ENCODE data around the gene BLM.
"Not testable (repeated sequence)": the region's sequence is repeated elsewhere in the genome, so short reads cannot be mapped to it uniquely, and the experiment has no call there.

Gene BLM

DNA sequence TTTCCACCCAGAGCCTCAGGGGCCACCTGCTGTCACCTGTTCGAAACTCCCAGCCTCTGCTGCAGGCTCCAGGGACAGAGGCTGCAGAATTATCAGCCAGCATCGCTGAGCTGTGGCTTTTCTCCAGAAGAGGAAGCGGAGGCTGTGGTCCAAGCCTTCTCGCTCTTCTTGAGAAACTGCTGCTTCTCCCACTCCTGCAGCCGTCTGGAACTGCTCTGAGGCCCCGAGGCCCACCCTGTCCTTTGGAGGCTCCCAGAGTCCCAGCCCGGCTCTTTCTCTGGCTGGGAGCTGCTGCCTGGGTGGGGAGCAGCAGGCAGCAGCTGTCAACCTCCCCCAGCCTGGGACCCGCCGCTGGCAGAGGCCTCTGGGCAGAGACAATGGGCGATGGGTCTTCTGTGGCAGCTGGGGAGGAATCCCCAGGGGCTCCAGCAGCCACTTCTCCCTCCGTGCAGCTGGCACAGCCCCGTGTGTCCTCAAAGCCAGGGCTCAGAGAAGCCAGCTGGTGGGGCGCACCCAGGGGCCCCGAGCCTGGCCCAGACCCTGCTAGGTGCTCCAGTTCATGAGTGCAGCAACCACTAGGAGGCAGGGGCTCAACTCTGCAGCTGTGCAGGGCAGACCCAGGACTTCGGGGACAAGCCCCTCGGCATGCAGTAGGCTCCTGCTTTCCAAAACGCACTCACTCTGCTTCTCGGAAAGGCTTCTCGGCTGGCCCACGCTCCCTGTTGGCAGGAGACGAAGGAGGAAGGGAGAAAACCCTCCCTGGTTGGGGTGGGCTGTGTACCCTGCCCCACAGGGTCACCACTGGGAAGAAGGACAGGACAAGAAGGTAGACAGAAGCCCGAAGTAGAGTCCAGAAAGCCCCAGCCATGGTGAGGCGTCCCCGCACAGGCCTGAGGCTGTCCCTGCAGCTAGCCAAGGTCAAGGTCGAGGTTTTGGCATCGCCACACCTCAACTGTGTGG is 101.4 kb downstream of the BLM start:
- DNase-seq (ENCODE audit: insufficient read length, low spot score) (no peak), FAIRE-seq (peak; percentile 11)

DNA sequence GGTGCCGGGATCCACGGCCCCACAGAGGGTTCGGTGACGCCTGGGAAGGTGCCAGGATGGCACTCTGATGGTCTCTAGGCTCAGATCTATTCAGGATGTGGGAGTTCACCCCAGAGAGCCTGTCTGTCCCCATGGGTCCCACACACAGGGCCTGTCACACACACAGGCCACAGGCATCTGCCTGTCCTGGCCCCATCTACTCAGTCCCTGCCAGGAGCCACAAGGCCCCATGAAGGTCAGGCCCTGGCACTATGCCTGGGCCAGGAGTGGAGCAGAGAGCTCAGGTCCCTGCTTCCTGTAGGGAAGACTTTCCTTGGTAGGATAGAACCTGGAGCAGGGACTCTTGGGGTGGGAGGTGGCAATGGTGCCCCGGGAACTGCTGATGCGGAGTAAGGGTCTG is 102.2 kb downstream of the BLM start:
- no peak for FAIRE-seq
- DNase-seq (ENCODE audit: insufficient read length, low spot score), result no peak

DNA sequence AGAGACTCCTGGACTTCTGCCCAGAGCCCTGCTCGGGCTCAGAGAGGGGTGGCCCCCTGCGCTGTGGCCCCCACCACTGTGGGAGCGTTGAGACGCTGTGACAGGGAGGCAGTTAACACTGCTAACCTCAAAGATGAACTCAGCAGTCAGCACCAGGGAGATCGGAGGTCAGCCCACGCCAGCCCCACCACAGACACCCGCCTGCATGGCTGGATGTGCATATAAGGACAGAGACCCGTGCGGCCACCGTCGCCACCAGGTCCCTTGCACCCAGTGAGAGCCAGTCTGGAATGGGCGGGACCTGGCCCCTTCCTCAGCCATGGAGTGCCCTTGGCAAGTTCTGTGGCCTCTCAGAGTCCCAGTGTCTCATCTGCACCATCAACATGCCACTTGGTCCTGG is 102.7 kb downstream of the BLM start:
- DNase-seq (ENCODE audit: insufficient read length, low spot score) (no peak), FAIRE-seq (no peak)

DNA sequence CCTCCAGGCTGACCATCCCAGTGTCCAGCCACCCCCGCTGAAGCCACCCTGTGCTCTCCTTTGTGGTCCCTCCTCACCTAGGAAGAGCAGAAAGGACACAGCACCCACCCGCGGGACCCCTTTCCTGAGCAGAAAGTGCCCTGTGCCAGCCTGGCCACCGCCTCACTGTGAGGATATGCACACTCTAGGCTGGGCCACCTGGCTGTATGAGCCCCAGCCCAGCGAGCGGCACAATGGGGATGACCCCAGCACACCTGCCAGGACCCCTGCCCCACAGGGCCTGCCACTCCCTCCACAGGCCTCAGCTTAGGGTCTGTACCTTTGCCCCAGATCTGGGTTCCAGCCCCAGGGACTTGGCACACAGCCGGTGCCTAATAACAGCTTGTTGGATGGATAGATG is 103.3 kb downstream of the BLM start:
- DNase-seq (ENCODE audit: insufficient read length, low spot score) (no peak), FAIRE-seq (no peak)

DNA sequence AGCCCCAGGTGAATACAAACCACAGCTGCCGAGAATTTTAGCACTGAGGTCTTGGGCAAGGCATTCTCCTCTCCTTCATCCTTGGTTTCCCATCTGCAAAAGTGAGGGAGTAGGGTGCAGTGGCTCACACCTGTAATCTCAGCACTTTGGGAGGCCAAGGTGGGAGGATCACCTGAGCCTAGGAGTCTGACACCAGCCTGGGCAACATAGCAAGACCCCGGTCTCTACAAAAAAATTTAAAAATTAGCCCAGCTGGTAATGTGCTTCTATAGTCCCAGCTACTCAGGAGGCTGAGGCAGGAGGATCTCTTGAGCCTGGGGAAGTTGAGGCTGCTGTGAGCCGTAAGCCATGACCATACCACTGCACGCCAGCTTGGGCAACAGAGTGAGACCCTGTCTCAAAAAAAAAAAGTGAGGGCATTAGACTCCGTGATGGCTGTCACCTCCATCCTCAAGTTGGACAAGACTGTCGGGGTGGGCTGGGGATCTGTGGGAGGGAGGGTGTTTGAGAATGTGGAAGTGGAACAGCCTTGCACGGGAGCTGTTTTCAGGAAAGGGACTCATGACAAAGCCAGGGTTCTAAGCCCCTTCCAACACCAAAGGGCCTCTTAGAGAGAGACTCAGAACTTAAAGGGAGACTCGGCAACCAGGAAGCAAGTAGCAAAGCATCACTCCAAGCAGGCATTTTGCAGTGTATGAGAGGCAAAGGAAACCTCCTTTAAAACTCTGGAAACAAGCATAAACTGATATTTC is 105.2 kb downstream of the BLM start:
- FAIRE-seq (no peak), DNase-seq (ENCODE audit: insufficient read length, low spot score) (no peak)

DNA sequence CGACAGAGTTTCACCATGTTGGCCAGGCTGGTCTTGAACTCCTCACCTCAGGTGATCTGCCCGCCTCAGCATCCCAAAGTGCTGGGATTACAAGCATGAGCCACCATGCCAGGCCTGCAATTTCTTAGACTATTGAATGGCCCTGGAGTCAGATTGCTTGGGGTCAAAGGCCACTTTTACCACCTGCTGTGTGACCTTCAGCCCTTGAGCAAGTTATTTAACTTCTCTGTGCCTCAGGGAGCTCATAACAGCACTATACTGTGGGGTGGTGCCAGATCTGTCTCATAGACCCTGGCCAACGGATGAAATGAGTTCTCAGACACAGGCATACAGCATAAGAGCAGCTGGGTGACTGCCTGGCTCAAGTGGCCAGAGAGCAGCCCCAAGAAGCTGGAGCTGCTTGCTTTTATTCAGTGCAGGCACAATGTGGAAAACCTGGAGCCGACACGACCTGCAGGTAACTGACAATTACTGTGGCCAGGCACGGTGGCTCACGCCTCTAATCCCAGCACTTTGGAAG is 106.4 kb downstream of the BLM start:
- FAIRE-seq (no peak), DNase-seq (ENCODE audit: insufficient read length, low spot score) (no peak)

DNA sequence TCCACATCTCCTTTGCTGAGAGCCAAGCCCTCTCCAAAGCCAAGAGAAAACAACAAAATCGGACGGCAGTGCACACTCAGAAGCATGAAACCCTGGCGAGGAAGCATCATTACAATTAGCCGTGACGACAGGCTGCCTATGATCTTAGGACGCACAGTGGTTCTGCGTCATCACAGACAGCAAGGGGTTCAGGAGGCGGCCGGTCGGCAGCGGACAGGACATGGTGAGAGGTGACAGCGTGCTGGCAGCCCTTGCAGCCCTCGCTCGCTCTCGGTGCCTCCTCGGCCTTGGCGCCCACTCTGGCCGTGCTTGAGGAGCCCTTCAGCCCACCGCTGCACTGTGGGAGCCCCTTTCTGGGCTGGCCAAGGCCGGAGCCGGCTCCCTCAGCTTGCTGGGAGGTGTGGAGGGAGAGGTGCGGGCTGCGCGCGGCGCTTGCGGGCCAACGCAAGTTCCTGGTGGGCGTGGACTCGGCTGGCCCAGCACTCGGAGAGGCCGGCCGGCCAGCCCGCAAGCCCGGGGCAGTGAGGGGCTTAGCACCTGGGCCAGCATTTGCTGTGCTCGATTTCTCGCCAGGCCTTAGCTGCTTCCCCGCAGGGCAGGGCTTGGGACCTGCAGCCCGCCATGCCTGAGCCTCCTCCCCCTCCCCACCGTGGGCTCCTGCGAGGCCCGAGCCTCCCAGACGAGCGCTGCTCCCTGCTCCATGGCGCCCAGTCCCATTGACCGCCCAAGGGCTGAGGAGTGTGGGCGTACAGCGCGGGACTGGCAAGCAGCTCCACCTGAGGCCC is 108.2 kb downstream of the BLM start:
- DNase-seq (ENCODE audit: insufficient read length, low spot score); FAIRE-seq: not testable (repeated sequence)

DNA sequence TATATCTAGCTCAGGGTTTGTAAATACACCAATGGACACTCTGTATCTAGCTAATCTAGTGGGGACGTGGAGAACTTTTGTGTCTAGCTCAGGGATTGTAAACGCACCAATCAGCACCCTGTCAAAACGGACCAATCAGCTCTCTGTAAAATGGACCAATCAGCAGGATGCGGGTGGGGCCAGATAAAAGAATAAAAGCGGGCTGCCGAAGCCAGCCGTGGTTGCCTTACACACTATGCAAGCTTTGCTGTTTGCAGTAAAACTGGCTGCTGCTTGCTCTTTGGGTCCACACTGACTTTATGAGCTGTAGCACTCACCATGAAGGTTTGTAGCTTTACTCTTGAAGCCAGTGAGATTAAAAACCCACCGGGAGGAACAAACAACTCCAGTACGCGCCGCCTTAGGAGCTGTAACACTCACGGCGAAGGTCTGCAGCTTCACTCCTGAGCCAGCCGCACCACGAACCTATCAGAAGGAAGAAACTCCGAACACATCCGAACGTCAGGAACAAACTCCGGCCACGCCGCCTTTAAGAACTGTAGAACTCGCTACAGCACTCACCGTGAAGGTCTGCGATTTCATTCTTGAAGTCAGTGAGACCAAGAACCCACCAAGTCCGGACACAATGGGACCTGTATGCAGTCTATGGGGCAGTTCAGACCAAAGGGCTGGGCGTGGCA is 109.2 kb downstream of the BLM start:
- not testable (repeated sequence) for DNase-seq (ENCODE audit: insufficient read length, low spot score); FAIRE-seq

DNA sequence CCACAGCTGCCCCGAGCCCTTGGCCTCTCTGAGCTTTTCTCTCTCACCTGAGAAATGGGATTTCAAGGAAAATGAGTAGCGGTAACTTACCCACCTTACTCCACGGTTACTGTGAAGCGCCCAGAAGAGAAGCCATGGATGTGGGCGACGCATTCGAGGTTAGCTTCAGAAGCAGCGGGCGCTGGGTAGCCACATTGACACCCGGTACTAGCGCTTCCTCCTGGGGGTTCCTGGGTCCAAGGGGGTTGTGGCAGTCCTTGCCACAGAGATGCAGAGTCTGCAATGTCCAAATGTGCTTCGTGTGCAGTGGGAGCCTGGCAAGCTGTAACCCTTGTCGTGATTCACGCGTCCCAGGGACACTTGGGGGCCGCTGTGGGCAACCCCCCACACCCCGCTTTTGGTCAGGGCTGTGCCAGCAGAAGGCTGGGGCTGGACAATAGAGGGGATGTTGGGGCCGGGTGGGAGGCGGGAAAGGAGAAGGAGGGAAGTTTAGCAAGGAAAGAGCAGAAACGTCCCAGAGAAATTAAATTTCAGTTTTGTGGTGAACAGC is 109.8 kb downstream of the BLM start:
- FAIRE-seq, result no peak

DNA sequence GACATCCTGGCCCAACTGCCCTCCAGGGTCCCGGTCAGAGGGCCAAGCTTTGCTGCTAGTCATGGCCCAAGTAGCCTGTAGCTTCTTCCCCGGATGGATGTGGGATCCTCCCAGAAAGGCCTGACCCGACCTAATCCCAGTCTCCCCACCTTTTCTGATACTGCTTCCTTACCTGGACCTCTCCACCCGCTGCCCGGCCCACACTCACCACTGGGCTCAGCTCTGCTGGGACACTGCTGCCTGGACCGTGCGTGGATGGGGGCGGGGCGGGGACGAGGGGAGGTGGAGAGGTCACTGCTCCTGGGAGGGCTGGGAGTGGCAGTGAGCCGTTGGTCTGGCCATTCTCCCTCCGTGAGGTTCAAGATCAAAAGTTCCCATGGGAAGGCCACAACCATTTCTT is 111.0 kb downstream of the BLM start:
- FAIRE-seq, result no peak
- DNase-seq (ENCODE audit: insufficient read length, low spot score), result no peak

More for the DNA sequence above, 109.8 kb downstream of the BLM start:
- no peak for DNase-seq (ENCODE audit: insufficient read length, low spot score)

DNA sequence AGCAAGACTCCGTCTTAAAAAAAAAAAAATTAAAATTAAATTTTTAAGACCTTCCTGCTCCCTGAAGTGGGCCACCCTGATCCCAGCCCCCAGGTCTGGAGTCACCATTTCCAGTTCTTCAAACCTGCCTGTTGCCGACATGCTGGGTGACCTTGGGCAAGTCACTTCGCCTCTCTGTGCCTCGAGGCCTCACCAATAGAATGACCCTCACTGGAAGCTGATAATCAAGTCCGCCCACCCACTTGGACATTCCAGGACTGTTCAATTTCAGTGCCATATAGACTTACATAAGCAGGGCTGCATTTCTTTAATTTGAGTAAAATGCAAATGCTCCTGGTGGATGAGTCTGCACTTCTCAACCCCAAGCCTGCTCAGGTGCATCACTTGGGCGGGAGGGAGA is 112.0 kb downstream of the BLM start:
- no peak for FAIRE-seq

DNA sequence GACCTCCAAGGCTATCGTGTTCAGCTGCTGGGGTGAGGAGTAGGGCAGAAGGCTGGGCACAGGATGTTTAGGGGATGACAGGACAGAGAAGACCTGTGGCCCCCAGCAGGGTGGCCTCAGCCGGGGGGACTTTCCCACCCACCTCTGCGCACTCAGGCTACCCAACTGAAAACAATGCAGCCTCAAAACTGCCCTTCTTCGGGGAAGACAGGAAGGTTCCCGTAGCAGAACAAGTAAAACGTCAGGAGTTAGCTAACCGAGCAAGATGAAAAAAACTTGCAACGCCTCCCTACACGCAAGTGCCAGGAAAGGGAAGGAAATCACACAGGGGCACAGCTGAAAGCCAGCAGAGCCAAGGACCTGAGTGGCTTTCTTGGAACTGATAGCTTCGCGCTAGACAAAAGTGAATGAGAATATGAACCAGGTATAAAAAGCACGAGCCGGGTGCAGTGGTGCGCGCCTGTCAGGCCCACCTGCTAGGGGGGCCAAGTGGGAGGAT is 112.8 kb downstream of the BLM start:
- peak; percentile 59 for FAIRE-seq

More for the DNA sequence above, 112.0 kb downstream of the BLM start:
- DNase-seq (ENCODE audit: insufficient read length, low spot score), result no peak

DNA sequence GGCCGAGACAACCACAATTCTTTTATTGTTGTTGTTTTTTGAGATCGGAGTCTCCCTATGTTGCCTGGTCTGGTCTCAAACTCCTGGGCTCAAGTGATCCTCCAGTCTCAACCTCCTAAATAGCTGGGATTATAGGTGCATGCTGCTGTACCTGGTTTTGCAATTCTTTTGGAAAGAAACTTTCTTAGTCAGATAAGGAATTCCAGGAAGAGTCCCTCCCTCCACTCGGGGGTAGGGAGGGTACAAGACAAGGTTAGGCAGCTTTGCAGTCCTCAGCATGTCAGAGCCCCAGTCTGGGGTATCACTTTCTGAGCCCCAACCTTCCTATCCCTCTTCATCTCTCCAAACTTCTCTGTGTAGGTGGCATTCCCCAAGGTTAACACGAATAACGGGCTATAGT is 117.5 kb downstream of the BLM start:
- no peak for DNase-seq (ENCODE audit: insufficient read length, low spot score)
- no peak for FAIRE-seq

More for the DNA sequence above, 112.8 kb downstream of the BLM start:
- DNase-seq (ENCODE audit: insufficient read length, low spot score), result no peak

DNA sequence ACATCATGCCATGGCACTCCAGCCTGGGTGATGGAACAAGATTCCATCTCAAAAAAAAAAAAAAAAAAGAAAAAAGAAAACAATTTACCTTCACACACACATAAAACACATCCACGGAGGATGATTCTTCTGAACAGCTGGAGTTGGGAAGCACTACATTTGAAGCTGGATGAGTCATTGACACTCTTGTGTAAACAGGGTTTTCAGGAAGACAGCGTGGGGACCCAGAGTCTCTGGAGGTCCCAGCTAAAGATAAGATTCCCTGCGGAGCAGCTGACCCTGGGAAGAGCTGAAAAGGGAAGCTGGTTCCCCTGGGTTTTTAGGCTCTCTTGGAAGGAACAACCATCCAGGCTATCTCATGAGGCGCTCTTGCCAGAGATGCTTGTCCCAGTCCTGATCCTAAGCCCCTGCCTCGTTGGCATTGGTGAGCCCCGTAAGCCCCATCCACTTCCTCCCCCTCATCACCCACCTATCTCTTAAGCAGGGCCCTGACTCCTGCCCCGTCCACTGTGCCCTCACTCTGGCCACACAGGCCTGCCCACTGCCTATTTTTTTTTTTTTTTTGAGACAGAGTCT is 119.2 kb downstream of the BLM start:
- no peak for FAIRE-seq
- DNase-seq (ENCODE audit: insufficient read length, low spot score), result no peak

DNA sequence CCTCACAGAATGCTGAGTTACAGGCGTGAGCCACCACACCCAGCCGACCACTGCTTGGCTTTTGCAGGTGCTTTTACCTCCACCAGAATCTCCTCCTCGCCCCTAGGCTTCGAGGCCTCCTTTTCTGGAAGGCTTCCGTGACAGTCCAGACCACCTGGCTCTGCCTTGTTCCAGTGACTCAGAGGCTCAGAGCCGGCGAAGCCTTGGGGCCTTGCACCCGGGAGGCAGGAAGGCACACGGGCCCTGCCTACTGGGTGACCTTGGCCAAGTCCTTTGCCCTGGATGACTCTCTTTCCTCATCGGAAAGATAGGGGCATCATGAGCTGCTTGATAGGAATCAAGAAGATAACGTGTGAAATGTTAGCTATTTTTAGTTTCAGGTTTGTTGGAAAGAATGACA is 119.9 kb downstream of the BLM start:
- FAIRE-seq (no peak), DNase-seq (ENCODE audit: insufficient read length, low spot score) (no peak)

DNA sequence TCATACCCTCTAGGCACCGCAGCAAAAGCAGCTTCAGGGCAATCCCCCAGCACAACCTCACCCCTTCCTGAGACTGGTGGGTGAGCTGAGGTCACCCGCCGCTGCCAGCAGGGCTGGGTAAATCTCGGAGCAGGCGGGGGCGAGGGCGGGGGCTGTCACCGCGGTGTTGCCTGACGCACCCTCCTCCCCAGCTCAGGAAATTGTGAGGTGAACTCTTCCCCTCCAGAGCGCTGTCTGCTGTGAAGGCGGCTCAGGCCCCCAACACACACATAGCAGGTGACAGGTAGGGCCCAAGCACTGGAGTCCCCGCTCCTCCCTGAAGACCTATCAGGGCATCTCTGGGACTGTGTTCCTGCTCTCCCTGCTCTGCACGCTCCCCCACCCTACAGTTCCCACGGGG is 121.0 kb downstream of the BLM start:
- DNase-seq (ENCODE audit: insufficient read length, low spot score) (no peak), FAIRE-seq (no peak)

DNA sequence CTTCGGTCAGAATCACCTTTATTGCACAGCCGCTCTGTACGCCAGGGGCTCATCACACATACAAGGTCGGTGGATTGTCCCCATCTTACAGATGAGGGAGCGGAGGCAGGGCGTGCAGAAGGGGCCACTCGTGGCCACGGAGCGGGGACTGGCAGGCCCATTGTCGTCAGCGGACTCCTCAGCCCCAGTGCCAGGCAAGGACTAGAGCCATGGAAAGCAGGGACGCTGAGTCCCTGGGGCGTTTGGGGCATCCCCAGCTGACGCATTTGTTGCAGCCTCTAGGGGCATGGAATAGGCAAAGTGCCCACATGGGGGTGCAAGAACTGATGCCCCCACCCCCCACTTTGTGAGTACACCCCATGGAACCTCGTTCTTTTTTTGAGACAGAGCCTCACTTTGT is 121.4 kb downstream of the BLM start:
- DNase-seq (ENCODE audit: insufficient read length, low spot score) (no peak), FAIRE-seq (no peak)

DNA sequence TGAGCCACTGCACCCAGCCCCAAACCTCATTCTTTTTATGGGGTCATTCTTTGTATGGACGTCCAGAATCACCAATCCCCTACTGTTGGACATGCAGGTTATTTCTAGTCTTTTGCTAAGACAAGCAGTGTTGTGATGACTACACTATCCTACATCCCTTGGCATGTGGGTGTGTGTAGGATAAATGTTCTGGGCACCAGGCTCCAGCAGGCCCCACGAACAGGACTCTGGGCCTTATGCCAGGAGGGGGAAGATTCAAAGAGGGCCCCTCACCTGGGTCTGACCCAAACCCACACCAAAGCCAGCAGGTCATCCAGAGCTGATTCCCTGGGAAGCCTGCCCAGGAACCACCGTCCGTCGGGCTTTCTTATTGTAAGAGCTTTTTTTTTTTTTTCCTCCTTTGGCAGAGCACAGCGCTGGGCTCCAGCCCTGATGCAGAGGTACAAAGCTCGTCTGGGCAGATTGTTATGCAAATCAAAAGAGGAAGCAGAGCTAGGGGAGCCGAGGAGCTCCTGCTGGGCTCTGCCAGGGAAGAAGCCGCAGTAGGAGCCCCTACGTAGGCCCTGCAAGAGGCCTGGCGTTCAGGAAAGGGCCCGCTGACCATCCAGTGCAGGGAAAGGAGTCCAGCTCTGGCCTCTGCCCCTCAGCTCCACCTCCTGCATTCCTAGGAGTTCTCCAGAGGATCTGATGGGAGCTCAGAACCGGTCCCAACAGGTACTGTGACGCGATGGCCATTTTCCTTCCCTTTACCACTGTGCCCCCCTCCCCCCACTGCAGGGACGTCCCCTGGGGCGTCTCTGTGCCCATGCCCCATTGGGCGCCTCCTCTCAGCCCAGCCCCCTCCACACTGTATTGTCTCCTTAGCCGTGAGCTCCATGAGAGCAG is 122.3 kb downstream of the BLM start:
- peak; percentile 75 for DNase-seq (ENCODE audit: insufficient read length, low spot score)
- FAIRE-seq, result peak; percentile 49

Data from GM19239 (cell line).